Heart left ventricle (tissue), 16 donors: ENCODE results near the gene SHISAL2A. TPM values are rescaled to one million over a fixed set of nuclear protein-coding genes. Genes with fewer than 3 reads are reported as not detected.
A peak's percentile ranks its signal among the peaks of the same experiment; 100 is the strongest.

Experiments used
- ATAC-seq, 4 donors: fragments of 200-7000 bp; cut with Tn5 transposase; one replicate each; pipeline ENCODE4 v1.9.1; 2020 to 2022; ENCODE audit warnings: moderate library complexity in 4 of 4, mild to moderate bottlenecking in 3 of 4, moderate number of reproducible peaks in 1 of 4
- DNase-seq, 5 donors: peaks; one replicate each; pipeline ENCODE4 v3.0.0-alpha.2; 2020
- H3K27ac ChIP-seq, 12 donors: fragments of 200-600 bp; sonication (generic) in 4 of 12; one replicate each; pipeline versions ENCODE4 v1.5.0 to v1.8.0; 2016 to 2022; ENCODE audit warnings: mild to moderate bottlenecking in 2 of 12
- H3K27me3 ChIP-seq, 9 donors: fragments of 200-600 bp; sonication (generic) in 2 of 9; one replicate each; pipeline versions ENCODE4 v1.5.1 to v1.8.0; 2016 to 2022; ENCODE audit warnings: mild to moderate bottlenecking in 3 of 9
- H3K36me3 ChIP-seq, 9 donors: fragments of 200-600 bp; sonication (generic) in 2 of 9; one replicate each; pipeline versions ENCODE4 v1.5.0 to v1.8.0; 2018 to 2022; ENCODE audit warnings: mild to moderate bottlenecking in 2 of 9
- H3K4me1 ChIP-seq, 12 donors: fragments of 200-600 bp; sonication (generic) in 4 of 12; one replicate each; pipeline versions ENCODE4 v1.5.0 to v1.8.0; 2016 to 2022; ENCODE audit warnings: mild to moderate bottlenecking in 3 of 12
- H3K4me3 ChIP-seq, 12 donors: fragments of 200-600 bp; sonication (generic) in 4 of 12; one replicate each; pipeline versions ENCODE4 v1.5.0 to v1.8.0; 2017 to 2022; ENCODE audit warnings: mild to moderate bottlenecking in 9 of 12, moderate library complexity in 4 of 12
- H3K9me3 ChIP-seq, 12 donors: fragments of 200-600 bp; sonication (generic) in 4 of 12; one replicate each; pipeline versions ENCODE4 v1.5.0 to v1.8.0; 2016 to 2022; ENCODE audit warnings: mild to moderate bottlenecking in 1 of 12
- POLR2A ChIP-seq, 2 donors: fragments of 450-650 bp; IDR thresholded peaks; one replicate each; pipeline ENCODE4 v1.6.1; 2017; ENCODE audit warnings: antibody characterized with exemption in 2 of 2, mild to moderate bottlenecking in 2 of 2, moderate library complexity in 2 of 2
- WGBS, 4 donors: extraction: QIAGEN DNeasy Blood & Tissue Kit in 2 of 4; methylation state at CpG; one replicate each; pipeline versions ENCODE4 v1.1.5 to v1.1.7; 2013 to 2018; 5-methylcytosine and 5-hydroxymethylcytosine counted together
- intact Hi-C, 10 donors: fragments of 100-400 bp; cut with DNase I; formaldehyde crosslinking; loops; one replicate each; pipeline versions ENCODE4 v1.11.1 to v1.14.2; 2022
- polyA plus RNA-seq, 2 donors: library from polyadenylated mRNA; stranded (reverse); fragments of 200-250 nt; gene quantifications; one replicate each; pipeline ENCODE4 v1.2.3, GENCODE V29; 2013
- total RNA-seq, 9 donors: library from RNA; depleted of rRNA in 2 of 9; stranded (reverse); fragments of >200 nt in 2 of 9; fragmentation: NEBNext Ultra II Directional in 3 of 9; extraction: Animal tissue kit (Norgen Biotek cat#: 25700) in 3 of 9; gene quantifications; one replicate each; pipeline versions ENCODE4 v1.1.0 to v1.2.4, GENCODE V29; 2016 to 2023
- TF ChIP-seq, protein P1 (sequence below), 12 donors: fragments of 200-600 bp; sonication (generic) in 4 of 12; IDR thresholded peaks; one replicate each; pipeline versions ENCODE4 v1.5.0 to v1.8.0; 2018 to 2022; ENCODE audit warnings: antibody characterized with exemption in 12 of 12, mild to moderate bottlenecking in 5 of 12
- donor health status: ischemic (EF 13 %, LVEDD 7.1; RV severe dilation, severe dysfunction).
- donor health status: healthy with polysubstance abuse.
- donor health status: DM: no; HTN: yes; CAD: no.
- donor health status: DM: no; HTN: no; CAD: no.
- donor health status: ischemic (EF 25% LVEDD 6.9; RV normal size, moderate dysfunction).
- donor health status: ischemic (EF 25% LVEDD 5.7; RV mildly dilated, moderate dysfunction).
- donor health status: healthy.
- donor health status: DM: yes; HTN: yes; CAD: no.
- donor health status: ischemic (EF 35%, LVEDD 5.7; RV mildly dilated, moderate dysfunction).
- donor health status: nonischemic (EF 11% LVEDD 7.7; RV severe dilation, severe dysfunction).
- donor health status: DM: yes; HTN: yes; CAD: no.
- donor health status: PGD.
- donor health status: ischemic (EF 29% LVEDD 5.4; RV normal size, mild dysfunction).
- donor health status: nonischemic (EF 23%, LVEDD 6.1; RV moderate dilation, normal function).

The SHISAL2A gene
- total and polyA plus RNA-seq, 11 donors: 0.08 to 0.64 TPM; not detected in 9

DNA sequence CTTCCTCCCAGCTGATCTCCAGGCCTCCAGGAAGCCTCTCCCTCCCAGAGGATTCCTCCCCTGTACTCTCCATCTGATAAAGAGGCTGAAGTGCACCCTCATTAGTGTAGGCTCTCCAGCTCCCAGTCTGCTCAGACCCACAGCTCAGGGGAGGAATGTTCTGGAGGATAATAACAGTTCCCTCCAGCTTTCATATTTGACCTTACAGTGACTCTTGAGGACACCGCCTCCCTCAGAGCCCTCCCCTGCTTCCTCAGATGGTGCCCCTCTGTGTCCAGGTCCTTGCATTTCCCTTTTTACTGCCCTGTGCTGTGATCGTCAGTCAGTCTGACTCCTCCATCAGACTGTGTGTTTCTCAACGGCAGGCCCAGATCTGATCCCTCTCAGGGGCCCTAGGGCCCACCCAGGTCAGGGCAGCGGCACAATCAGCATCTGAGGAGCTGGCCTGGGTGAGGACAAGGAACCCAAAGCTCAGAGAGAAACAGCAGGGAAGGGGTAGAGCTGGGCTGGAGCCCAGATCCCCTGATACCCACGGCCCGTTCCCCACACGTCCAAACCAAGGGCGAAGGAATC lies 1.1 kb upstream of the SHISAL2A start:
- Histone ChIP-seq H3K4me1 (peaks cover 0 to 36% (median 2%) of the 10 kb centered on the region in 12 donors), H3K36me3 (no peaks in the 10 kb centered on the region), H3K27ac (no peak overlapping the region), H3K27me3 (peaks cover 0 to 35% (median 23%) of the 10 kb centered on the region in 9 donors), H3K4me3 (peak overlapping the region in 1 of 12 donors; percentile 60), H3K9me3 (no peaks in the 10 kb centered on the region)
- TF ChIP-seq, protein P1, sequence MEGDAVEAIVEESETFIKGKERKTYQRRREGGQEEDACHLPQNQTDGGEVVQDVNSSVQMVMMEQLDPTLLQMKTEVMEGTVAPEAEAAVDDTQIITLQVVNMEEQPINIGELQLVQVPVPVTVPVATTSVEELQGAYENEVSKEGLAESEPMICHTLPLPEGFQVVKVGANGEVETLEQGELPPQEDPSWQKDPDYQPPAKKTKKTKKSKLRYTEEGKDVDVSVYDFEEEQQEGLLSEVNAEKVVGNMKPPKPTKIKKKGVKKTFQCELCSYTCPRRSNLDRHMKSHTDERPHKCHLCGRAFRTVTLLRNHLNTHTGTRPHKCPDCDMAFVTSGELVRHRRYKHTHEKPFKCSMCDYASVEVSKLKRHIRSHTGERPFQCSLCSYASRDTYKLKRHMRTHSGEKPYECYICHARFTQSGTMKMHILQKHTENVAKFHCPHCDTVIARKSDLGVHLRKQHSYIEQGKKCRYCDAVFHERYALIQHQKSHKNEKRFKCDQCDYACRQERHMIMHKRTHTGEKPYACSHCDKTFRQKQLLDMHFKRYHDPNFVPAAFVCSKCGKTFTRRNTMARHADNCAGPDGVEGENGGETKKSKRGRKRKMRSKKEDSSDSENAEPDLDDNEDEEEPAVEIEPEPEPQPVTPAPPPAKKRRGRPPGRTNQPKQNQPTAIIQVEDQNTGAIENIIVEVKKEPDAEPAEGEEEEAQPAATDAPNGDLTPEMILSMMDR (IDR thresholded peaks at IDR 0.05): no peak
- no peak for TF ChIP-seq POLR2A (IDR thresholded peaks at IDR 0.05)
- intact Hi-C loops: no loop called here
- DNase-seq: no peak
- WGBS, 4 donors: 78 to 84% (median 81%) methylated on average over 7 to 8 of the region's 8 CpGs
- ATAC-seq: peak in 1 of 4 donors; percentile 9

DNA sequence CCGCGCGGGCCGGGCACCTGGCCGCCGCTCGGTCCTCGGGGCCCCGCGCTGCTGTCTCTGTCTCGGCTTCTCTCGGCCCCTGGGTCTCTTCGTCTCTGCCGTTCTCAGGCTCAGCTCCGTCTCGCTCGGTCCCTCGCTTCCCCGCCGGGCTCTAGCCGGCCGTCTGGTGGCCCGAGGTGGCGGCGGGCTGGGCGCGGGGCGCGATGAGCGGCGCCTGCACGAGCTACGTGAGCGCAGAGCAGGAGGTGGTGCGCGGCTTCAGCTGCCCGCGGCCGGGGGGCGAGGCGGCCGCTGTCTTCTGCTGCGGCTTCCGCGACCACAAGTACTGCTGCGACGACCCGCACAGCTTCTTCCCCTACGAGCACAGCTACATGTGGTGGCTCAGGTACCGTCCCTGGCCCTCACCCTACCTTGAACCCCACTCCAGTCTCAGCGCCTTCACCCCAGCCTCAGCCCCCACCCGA lies 355 bp downstream of the SHISAL2A start:
- 5 to 17% (median 11%) methylated on average over 13 to 52 of the region's 52 CpGs for WGBS, 4 donors
- Histone ChIP-seq H3K27me3 (peaks cover 0 to 35% (median 23%) of the 10 kb centered on the region in 9 donors), H3K27ac (peak overlapping the region in 1 of 12 donors; percentile 80), H3K4me1 (peaks cover 0 to 51% (median 2%) of the 10 kb centered on the region in 12 donors), H3K36me3 (no peaks in the 10 kb centered on the region), H3K4me3 (peak overlapping the region; percentile 12 to 60 (median 42)), H3K9me3 (no peaks in the 10 kb centered on the region)
- ATAC-seq (peak in 1 of 4 donors; percentile 18), DNase-seq (peak in 1 of 5 donors; percentile 64)
- TF ChIP-seq, protein P1 (IDR thresholded peaks at IDR 0.05): no peak
- no peak for TF ChIP-seq POLR2A (IDR thresholded peaks at IDR 0.05)
- intact Hi-C loops: no loop called here

DNA sequence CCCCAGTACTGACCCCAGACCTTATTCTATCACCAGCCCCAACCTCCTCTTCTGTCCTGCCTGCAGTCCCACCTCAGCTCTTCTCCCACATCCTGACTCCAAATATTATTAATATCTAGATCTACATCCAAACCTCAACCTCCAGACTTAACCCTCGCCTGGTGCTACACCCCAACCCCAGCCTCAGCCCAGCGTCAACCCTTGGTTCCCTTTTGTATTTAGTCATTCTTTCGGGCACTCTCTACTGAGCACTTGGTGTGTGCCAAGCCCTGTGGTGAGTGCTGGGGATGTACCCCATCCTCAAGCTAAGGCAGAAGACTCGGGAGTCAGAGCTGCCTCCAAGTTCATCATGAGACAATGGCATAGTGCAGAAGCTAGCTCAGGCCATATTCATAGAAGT lies 1.1 kb downstream of the SHISAL2A start:
- no peak for TF ChIP-seq POLR2A (IDR thresholded peaks at IDR 0.05)
- H3K36me3 ChIP-seq: no peaks in the 10 kb centered on the region
- DNase-seq: no peak
- intact Hi-C loops: no loop called here
- peak overlapping the region in 1 of 12 donors; percentile 60 for H3K4me3 ChIP-seq
- H3K27ac ChIP-seq: peak overlapping the region in 1 of 12 donors; percentile 80
- 93 to 98% (median 95%) methylated on average over 4 of the region's 4 CpGs for WGBS, 4 donors
- H3K4me1 ChIP-seq: peaks cover 0 to 56% (median 2%) of the 10 kb centered on the region in 12 donors
- H3K27me3 ChIP-seq: peaks cover 0 to 35% (median 23%) of the 10 kb centered on the region in 9 donors
- no peak for ATAC-seq
- no peaks in the 10 kb centered on the region for H3K9me3 ChIP-seq

DNA sequence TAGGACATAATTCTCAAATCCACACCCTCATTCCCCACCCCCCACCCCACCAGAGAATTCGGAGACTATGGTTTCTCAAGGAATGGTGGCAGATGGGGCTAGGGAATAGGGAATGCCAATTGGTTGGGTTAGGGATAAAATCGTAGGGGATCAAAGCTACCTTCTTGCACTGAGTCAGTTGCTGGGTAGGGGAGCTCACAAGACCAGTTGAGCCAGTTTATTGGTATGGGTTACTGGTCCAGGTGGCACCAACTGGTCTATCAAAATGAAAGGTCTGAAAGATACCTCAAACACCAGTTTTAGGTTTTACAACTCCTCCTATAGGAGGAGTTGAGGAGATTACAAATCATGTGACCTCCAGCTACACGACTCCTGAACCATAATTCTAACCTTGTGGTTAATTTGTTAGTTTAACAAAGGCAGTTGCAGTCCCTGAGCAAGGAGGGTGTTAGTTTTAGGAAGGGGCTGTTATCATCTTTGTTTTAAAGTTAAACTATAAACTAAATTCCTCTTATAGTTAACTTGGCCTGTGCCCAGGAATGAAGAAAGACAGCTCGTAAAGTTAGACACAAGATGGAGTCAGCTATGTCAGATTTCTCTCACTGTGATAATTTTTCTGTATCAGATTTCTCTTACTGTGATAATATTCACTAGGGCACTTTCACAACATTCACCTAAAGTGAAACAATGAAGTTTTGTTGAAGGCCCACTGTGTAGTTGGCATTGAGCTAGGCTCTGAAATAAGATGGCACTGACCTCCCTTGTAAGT lies 2.5 kb downstream of the SHISAL2A start:
- WGBS, 4 donors: 86 to 91% (median 88%) methylated on average over 4 of the region's 4 CpGs
- Histone ChIP-seq H3K27me3 (peaks cover 0 to 35% (median 23%) of the 10 kb centered on the region in 9 donors), H3K4me1 (peaks cover 0 to 56% (median 2%) of the 10 kb centered on the region in 12 donors), H3K4me3 (no peak overlapping the region), H3K9me3 (no peaks in the 10 kb centered on the region), H3K36me3 (no peaks in the 10 kb centered on the region), H3K27ac (peak overlapping the region in 1 of 12 donors; percentile 53)
- no peak for DNase-seq
- no peak for TF ChIP-seq POLR2A (IDR thresholded peaks at IDR 0.05)
- TF ChIP-seq, protein P1 (IDR thresholded peaks at IDR 0.05): no peak
- intact Hi-C loops: no loop called here
- no peak for ATAC-seq
